PFSK-1 (cell line): ENCODE data around the gene UNC5B.

ENCODE experiments used
- POLR2AphosphoS5 ChIP-seq: IDR thresholded peaks from 2 replicates; pipeline ENCODE4 v1.6.1; 2012; ENCODE audit warnings: low read depth, mild to moderate bottlenecking, control low read depth, low read length, moderate library complexity
- REST ChIP-seq, 2 experiments: IDR thresholded peaks; 2 replicates each; pipeline versions ENCODE4 v1.6.1 to v1.8.0; 2011 to 2012; ENCODE audit warnings: low read depth in 2 of 2, low read length in 2 of 2, control low read depth in 1 of 2, inconsistent platforms in 1 of 2, mild to moderate bottlenecking in 1 of 2, moderate library complexity in 1 of 2; ENCODE audit not compliant: insufficient read depth in 1 of 2

GRCh38 chr10:71177651-71178199 is 34.6 kb upstream of the UNC5B start:
- no peak for TF ChIP-seq REST (IDR thresholded peaks at IDR 0.05; ENCODE audit: insufficient read depth in 1 of 2, low read depth in 2 of 2, low read length in 2 of 2)
- TF ChIP-seq POLR2AphosphoS5: no peak
